SK-N-SH treated with all-trans-retinoic acid at 6 μM for 48 hours (cell line): ENCODE data around the gene NR2E1.

Experiments used
- ATAC-seq: fragments of 200-7000 bp; cut with Tn5 transposase; 3 replicates; pipeline ENCODE4 v1.9.1; 2020; ENCODE audit warnings: mild to moderate bottlenecking, moderate library complexity
- ARNTL ChIP-seq: fragments of 450-650 bp; formaldehyde crosslinking; IDR thresholded peaks from 2 replicates; pipeline ENCODE4 v1.5.0; 2020; ENCODE audit warnings: low read depth, mild to moderate bottlenecking, moderate library complexity, borderline replicate concordance
- GLIS3 ChIP-seq: fragments of 250-450 bp; sonication (Bioruptor Pico); IDR thresholded peaks from 2 replicates; pipeline ENCODE4 v1.5.0; 2020; ENCODE audit warnings: mild to moderate bottlenecking, moderate library complexity
- ISL1 ChIP-seq: fragments of 250-450 bp; sonication (Bioruptor Pico); IDR thresholded peaks from 2 replicates; pipeline ENCODE4 v2.1.2; 2022; ENCODE audit warnings: mild to moderate bottlenecking, moderate library complexity
- PPARA ChIP-seq: fragments of 250-450 bp; sonication (Bioruptor Pico); IDR thresholded peaks from 2 replicates; pipeline ENCODE4 v1.5.0; 2020; ENCODE audit warnings: mild to moderate bottlenecking, borderline replicate concordance
- RARB ChIP-seq: fragments of 250-450 bp; sonication (Bioruptor Pico); IDR thresholded peaks from 2 replicates; pipeline ENCODE4 v1.8.0; 2021; ENCODE audit warnings: mild to moderate bottlenecking, moderate library complexity
- TOX ChIP-seq: fragments of 250-450 bp; sonication (Bioruptor Pico); IDR thresholded peaks from 2 replicates; pipeline ENCODE4 v1.8.0; 2021; ENCODE audit warnings: mild to moderate bottlenecking, moderate library complexity, borderline replicate concordance
- ZFP3 ChIP-seq: fragments of 250-450 bp; sonication (Bioruptor Pico); IDR thresholded peaks from 2 replicates; pipeline ENCODE4 v1.5.0; 2020; ENCODE audit warnings: mild to moderate bottlenecking, moderate library complexity
- ZNF565 ChIP-seq: fragments of 450-650 bp; formaldehyde crosslinking; conservative IDR thresholded peaks from 2 replicates; pipeline ENCODE4 v1.5.0; 2020; ENCODE audit warnings: low read depth, mild to moderate bottlenecking, moderate library complexity
- ZNF70 ChIP-seq: fragments of 450-650 bp; formaldehyde crosslinking; IDR thresholded peaks from 2 replicates; pipeline ENCODE4 v1.5.0; 2020; ENCODE audit warnings: mild to moderate bottlenecking, moderate library complexity
- ZNF8 ChIP-seq: fragments of 450-650 bp; formaldehyde crosslinking; IDR thresholded peaks from 2 replicates; pipeline ENCODE4 v1.5.0; 2020; ENCODE audit warnings: mild to moderate bottlenecking, moderate library complexity
- TF ChIP-seq, protein P1 (sequence below): fragments of 250-450 bp; sonication (Bioruptor Pico); IDR thresholded peaks from 2 replicates; pipeline ENCODE4 v1.8.0; 2020; ENCODE audit warnings: mild to moderate bottlenecking, moderate library complexity, borderline replicate concordance
- TF ChIP-seq, protein P2 (sequence below): fragments of 250-450 bp; sonication (Bioruptor Pico); IDR thresholded peaks from 2 replicates; pipeline ENCODE4 v1.5.0; 2020; ENCODE audit warnings: mild to moderate bottlenecking, moderate library complexity
- TF ChIP-seq, protein P3 (sequence below): fragments of 250-450 bp; sonication (Bioruptor Pico); IDR thresholded peaks from 2 replicates; pipeline ENCODE4 v1.5.1; 2020; ENCODE audit warnings: low read depth, mild to moderate bottlenecking, moderate library complexity
- TF ChIP-seq, protein P4 (sequence below): fragments of 250-450 bp; sonication (Bioruptor Pico); IDR thresholded peaks from 2 replicates; pipeline ENCODE4 v1.8.0; 2021; ENCODE audit warnings: low read depth, mild to moderate bottlenecking, moderate library complexity, borderline replicate concordance
- TF ChIP-seq, protein P5 (sequence below): fragments of 250-450 bp; sonication (Bioruptor Pico); IDR thresholded peaks from 2 replicates; pipeline ENCODE4 v1.5.1; 2021; ENCODE audit warnings: mild to moderate bottlenecking, moderate library complexity

Gene NR2E1

DNA sequence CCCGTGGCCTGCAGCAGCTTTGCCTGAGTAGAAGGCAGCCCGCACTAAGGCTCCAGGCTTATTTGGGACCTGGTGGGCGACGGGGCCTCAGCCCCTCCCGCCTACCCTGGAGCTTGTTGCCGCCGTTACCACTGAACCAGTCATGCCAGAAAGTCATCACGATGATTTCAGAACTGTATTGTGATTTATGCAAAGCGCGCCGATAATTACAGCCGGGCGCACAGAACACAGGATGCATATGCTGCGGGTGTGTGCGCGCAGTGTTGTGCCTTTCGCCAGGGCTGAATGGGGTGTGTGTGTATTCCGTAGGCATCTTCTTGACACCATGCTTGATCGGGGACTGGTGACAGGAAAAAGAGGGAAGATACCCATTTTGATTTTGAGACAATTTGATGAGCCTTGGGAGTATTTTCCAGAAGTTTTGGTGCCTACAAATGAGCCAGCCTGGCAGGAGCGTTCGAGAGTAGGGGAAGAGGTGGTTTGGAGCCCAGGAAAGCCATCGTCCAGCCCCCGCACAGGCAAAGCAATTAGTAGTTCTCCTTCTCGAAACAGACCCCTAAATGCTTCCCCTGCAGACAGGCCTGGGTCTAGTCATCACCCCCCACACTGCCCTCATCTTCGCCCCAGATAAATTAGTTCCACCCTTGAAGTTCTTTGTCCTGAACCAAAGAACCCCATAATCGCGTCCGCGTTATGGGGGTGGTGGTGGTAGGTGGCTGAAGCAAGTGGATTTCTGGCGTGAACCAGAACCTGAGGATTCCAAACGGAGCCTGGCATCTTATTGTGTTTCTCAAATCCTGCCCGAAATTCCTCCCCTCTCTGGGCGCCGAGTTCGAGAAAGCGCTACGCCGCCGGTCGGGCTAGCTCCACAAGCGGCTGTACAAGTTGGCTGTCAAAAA is 1.9 kb upstream of the NR2E1 start:
- ATAC-seq, result no peak
- no peak for TF ChIP-seq ZNF70

DNA sequence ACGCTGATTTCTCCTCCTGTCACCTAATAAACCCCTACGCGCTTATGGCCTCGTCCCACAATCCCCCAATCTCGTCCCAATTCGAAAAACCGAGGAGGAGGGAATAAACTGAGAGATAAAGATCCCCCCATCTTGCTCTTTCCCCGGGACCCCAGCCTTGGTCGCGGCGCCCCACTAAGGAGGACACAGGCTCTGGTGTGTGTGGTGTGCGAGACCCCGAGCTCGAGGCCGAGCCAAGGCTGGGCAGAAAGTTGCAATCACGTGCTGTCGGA is 1.3 kb upstream of the NR2E1 start:
- TF ChIP-seq, protein P1, sequence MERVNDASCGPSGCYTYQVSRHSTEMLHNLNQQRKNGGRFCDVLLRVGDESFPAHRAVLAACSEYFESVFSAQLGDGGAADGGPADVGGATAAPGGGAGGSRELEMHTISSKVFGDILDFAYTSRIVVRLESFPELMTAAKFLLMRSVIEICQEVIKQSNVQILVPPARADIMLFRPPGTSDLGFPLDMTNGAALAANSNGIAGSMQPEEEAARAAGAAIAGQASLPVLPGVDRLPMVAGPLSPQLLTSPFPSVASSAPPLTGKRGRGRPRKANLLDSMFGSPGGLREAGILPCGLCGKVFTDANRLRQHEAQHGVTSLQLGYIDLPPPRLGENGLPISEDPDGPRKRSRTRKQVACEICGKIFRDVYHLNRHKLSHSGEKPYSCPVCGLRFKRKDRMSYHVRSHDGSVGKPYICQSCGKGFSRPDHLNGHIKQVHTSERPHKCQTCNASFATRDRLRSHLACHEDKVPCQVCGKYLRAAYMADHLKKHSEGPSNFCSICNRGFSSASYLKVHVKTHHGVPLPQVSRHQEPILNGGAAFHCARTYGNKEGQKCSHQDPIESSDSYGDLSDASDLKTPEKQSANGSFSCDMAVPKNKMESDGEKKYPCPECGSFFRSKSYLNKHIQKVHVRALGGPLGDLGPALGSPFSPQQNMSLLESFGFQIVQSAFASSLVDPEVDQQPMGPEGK, result no peak
- TF ChIP-seq PPARA, result no peak
- no peak for TF ChIP-seq ZNF565 (CRISPR knock-in tag)
- TF ChIP-seq, protein P2, sequence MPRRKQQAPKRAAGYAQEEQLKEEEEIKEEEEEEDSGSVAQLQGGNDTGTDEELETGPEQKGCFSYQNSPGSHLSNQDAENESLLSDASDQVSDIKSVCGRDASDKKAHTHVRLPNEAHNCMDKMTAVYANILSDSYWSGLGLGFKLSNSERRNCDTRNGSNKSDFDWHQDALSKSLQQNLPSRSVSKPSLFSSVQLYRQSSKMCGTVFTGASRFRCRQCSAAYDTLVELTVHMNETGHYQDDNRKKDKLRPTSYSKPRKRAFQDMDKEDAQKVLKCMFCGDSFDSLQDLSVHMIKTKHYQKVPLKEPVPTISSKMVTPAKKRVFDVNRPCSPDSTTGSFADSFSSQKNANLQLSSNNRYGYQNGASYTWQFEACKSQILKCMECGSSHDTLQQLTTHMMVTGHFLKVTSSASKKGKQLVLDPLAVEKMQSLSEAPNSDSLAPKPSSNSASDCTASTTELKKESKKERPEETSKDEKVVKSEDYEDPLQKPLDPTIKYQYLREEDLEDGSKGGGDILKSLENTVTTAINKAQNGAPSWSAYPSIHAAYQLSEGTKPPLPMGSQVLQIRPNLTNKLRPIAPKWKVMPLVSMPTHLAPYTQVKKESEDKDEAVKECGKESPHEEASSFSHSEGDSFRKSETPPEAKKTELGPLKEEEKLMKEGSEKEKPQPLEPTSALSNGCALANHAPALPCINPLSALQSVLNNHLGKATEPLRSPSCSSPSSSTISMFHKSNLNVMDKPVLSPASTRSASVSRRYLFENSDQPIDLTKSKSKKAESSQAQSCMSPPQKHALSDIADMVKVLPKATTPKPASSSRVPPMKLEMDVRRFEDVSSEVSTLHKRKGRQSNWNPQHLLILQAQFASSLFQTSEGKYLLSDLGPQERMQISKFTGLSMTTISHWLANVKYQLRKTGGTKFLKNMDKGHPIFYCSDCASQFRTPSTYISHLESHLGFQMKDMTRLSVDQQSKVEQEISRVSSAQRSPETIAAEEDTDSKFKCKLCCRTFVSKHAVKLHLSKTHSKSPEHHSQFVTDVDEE, result no peak
- TF ChIP-seq ZNF70, result no peak
- TF ChIP-seq, protein P3, sequence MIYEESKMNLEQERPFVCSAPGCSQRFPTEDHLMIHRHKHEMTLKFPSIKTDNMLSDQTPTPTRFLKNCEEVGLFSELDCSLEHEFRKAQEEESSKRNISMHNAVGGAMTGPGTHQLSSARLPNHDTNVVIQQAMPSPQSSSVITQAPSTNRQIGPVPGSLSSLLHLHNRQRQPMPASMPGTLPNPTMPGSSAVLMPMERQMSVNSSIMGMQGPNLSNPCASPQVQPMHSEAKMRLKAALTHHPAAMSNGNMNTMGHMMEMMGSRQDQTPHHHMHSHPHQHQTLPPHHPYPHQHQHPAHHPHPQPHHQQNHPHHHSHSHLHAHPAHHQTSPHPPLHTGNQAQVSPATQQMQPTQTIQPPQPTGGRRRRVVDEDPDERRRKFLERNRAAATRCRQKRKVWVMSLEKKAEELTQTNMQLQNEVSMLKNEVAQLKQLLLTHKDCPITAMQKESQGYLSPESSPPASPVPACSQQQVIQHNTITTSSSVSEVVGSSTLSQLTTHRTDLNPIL (CRISPR knock-in tag), result no peak
- TF ChIP-seq, protein P4, sequence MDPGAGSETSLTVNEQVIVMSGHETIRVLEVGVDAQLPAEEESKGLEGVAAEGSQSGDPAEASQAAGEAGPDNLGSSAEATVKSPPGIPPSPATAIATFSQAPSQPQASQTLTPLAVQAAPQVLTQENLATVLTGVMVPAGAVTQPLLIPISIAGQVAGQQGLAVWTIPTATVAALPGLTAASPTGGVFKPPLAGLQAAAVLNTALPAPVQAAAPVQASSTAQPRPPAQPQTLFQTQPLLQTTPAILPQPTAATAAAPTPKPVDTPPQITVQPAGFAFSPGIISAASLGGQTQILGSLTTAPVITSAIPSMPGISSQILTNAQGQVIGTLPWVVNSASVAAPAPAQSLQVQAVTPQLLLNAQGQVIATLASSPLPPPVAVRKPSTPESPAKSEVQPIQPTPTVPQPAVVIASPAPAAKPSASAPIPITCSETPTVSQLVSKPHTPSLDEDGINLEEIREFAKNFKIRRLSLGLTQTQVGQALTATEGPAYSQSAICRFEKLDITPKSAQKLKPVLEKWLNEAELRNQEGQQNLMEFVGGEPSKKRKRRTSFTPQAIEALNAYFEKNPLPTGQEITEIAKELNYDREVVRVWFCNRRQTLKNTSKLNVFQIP (CRISPR knock-in tag), result no peak
- no peak for ATAC-seq

DNA sequence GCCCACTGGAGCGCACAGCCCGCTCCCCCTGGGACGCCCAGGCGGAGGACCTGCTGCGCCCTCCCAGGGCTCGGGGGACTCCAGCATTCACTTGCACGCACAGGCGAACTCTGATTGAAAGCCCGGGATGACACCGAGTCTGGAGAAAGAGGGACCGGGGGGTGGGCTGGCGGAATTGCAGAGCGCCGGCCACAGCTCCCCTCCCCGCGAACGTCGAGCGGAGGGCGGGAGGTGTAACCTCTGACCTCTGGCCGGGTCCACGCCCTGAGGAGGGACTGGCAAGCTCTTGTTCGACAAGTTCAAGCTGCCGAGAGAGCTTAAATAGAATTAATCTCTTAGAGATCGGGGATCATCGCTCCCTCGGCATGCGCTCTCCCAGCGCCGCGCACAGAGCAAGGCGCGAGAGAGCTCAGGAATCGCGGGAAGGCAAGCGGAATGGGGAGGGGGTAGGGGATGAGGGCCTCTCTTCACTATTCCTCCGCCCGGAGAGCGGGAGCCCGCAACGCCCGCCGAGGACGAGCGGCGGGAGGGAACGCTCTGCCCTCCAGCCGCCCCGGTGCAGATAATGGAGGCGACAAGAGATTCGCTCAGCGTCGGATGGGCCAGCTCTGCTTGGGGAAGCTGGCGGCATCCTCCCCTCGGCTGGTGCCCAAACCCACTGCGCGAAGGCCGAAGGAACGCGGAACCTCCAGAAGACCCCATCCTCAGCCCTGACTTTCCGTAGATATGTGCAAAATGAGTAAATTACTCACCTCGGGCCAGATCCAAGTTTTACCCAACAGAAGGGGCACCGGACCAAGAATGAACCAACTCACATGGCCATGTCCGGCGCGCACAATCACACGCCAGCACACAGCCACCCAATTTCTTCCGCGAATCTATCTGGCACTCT is 761 bp upstream of the NR2E1 start:
- ATAC-seq, result peak; percentile 12
- TF ChIP-seq ZNF8 (CRISPR knock-in tag) (no peak), RARB (CRISPR knock-in tag) (no peak), ZNF70 (no peak), ZFP3 (CRISPR knock-in tag) (no peak), PPARA (no peak), ISL1 (CRISPR knock-in tag) (no peak), TOX (CRISPR knock-in tag) (no peak), GLIS3 (CRISPR knock-in tag) (no peak), ARNTL (CRISPR knock-in tag) (no peak)
- TF ChIP-seq, protein P3 (CRISPR knock-in tag), result no peak
- TF ChIP-seq, protein P5, sequence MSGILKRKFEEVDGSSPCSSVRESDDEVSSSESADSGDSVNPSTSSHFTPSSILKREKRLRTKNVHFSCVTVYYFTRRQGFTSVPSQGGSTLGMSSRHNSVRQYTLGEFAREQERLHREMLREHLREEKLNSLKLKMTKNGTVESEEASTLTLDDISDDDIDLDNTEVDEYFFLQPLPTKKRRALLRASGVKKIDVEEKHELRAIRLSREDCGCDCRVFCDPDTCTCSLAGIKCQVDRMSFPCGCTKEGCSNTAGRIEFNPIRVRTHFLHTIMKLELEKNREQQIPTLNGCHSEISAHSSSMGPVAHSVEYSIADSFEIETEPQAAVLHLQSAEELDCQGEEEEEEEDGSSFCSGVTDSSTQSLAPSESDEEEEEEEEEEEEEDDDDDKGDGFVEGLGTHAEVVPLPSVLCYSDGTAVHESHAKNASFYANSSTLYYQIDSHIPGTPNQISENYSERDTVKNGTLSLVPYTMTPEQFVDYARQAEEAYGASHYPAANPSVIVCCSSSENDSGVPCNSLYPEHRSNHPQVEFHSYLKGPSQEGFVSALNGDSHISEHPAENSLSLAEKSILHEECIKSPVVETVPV (CRISPR knock-in tag), result no peak
- TF ChIP-seq, all 23 proteins: peak for 0
